Measurements from ENCODE around the gene ZNF358.
A peak's percentile ranks its signal among the peaks of the same experiment; 100 is the strongest.

Gene ZNF358

GRCh38 chr19:7515645-7516151, at the start of gene ZNF358:
Gene ZNF358 (plus strand): TSS chr19:7516103. CDS start chr19:7519243, 3,140 bp downstream.
- DNase-seq = peak; percentile 77

GRCh38 chr19:7467009-7467989, 48.6 kb upstream of the ZNF358 start:
- no peak for DNase-seq

DNA sequence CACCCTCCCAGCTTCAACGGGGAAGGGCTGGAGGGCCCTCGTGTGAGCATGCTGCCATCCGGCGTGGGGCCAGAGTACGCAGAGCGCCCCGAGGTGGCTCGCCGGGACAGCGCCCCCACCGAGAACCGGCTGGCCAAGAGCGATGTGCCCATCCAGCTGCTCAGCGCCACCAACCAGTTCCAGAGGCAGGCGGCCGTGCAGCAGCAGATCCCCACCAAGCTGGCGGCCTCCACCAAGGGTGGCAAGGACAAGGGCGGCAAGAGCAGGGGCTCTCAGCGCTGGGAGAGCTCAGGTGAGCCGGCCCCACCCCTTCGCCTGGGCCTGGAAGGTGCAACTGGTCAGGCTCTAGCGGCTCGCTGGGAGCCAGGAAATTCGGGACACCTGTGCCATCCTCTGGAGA, 47.1 kb upstream of the ZNF358 start:
- no peak for DNase-seq

DNA sequence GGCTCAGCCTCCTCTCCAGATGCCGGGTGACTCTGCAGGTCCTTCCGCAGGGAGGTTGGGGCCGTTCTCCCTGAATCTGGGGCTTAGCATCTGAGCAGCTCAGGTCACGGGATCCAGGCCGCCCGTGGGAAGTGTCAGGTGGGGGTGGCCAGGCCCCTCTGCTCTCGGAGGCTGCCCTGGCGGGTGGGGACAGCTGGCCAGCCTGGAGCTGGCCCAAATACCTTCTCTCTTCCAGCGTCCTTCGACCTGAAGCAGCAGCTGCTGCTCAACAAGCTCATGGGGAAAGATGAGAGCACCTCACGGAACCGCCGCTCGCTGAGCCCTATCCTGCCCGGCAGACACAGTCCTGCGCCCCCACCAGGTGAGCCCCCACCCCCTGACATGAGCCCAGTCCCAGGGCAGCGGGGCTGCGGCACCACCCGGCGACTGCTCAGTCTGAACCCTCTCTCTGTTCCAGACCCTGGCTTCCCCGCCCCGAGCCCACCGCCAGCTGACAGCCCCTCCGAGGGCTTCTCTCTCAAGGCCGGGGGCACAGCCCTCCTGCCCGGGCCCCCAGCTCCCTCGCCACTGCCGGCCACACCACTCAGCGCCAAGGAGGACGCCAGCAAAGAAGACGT, 46.1 kb upstream of the ZNF358 start:
- DNase-seq = no peak

- no peak for DNase-seq
Observed at GRCh38 chr19:7470540-7471305, 45.2 kb upstream of the ZNF358 start.

DNA sequence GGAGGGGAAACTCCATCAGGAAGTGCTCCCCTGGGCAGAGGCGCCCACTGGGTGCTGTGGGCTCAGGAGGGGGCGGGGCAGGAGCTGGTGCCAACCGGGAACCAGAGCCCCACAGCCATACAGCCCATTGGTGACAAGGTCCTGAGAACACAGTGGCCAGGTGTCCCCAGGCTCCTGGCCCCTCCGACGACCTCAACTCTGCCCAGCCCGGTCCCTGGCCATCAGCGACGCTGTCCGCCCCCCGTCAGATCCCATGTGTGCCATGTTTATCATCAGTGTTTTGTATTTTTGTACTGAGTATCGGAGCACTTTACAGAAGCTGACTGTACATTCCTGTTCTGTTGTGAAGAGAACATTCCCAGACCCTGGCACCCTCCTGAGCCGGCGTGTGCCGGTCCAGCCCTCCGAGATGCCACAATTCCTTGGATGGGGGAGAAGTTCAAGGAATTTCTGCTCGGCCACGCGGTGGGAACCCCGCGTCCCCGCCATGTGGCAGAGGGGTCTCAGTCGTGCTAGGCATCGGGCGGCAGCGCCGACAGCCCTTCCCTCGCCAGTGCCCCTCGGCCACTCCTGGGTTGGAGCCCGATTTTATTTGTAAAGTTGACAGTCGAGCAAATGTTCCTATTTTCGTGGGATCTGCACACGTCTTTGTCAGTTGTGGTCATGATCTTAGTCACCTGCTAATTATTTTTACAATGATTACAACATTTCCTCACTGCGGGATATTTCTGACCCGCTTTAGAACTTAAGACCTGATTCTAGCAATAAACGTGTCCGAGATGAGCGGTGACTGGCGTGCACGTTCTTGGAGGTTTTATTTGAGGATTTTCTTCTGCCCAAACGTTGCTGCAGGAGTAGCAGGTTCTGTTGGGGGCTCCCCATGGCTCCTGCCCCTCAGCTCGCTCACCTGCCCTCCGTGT, 43.9 kb upstream of the ZNF358 start:
- no peak for DNase-seq

DNA sequence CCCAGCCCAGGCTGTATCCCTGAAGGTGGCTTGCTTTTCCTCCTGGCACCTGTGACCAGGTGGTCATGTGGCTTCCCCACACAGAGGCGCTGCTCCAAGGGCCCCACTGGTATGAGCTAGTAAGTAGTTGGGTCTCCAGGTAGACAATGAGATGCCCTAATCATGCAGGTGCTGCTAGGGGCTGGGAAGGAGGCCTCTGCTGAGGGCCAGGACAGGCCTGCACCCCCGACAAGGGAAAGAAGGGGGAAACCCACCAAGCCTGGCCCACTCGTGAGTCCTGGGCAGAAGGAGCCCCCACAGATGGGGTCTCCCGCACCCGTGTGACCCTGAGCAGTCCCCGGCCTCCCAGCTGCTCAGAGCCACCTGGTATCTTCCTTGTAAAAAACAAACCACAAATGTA, 40.2 kb upstream of the ZNF358 start:
- DNase-seq = no peak

DNA sequence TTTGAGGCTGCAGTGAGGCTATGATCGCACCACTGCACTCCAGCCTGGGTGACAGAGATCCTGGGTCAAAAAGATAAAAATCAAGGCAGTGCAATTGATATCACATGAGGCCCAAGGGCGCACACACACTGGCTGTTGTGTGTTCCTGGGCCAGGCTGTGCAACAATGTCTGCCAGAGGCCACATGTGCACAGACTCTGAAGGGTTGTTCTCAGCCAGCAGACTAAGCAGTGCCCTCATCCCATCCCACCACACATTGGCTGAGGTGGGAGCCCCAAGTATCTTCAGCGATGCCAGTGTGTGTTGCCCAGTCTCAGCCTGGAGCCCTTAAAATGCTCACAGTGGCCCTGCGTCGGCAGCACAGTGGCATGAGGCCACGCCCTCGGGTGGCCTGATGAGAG, 39.7 kb upstream of the ZNF358 start:
- DNase-seq = no peak

DNA sequence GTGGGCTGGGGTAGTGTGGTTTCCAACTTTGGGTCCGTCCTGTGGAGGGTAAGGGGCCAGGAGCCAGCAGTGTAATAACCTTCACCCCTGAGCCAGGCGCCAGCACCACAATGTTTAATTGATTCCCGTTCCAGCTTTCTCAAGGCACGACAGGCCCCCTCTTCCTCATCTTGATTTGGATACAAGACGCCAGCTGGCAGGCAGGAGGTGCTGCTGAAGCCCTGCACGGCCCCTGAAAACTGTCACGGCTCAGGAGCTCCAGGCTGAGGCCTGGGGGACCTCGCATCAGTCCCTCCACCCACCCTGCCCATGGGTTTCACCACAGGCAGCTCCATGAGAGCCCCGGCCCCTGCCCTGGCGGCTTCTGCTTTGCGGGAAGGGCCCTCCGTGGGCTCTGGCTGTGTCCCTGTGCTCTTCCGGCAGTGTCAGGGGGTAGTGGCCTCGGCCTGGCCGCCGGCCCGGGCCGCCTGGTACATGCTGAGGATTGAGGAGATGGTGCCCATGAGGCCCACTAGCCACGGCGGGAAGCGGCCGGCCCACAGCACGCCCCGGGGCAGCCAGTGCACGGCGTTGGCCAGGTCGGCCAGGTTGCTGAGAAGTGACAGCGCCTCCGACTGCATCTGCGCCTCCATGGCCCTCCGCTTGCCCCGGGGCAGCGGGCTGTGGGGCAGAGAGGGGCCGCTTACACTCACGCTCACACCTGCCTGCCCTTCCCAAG, 39.0 kb upstream of the ZNF358 start:
- no peak for DNase-seq

DNA sequence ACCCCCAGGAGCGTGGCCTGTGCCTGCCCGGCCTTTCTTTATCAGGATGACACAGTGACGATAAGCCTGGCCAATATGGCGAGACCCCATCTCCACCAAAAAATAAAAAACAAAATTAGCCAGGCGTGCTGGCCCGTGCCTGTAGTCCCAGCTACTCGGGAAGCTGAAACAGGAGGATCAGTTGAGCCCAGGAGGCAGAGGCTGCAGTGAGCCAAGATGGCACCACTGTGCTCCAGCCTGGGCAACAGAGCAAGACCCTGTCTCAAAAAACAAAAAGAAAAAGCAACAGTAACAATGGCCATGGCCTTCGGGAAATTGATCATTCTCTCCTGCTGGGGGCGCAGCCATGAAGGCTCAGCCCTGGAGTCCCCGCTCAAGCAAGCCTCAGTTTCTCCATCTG, 38.1 kb upstream of the ZNF358 start:
- DNase-seq = no peak

DNA sequence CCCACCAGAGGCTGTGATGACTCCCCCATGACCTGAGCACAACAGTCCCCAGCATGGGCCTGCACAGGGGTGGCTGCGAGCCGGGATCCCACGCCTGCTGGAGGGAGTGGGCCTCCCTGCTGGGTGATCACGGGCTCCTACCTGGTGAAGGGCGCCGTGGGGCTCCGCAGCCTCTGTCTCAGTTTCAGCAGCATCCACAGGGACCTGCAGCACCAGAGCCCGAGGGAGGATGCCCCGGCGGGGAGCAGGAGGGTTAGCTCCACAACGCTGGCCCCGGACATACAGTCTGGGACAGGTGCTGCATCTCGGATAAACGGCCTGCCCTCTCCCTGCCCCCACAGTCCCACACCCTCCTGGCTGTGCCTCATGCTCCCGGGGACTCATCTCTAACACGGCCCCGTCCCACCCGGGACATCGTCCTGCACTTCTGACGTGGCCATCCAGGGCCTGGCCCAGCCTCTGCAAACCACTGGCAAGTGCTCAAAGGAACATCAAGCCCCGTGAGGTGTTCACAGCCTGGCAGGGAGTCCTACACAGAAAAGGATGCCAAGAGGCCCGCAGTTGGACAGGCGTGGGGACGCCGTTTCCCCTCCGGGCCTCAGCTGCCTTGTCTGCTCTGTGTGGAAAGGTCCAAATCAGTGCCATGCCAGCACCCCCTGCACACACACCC, 37.6 kb upstream of the ZNF358 start:
- DNase-seq = no peak

DNA sequence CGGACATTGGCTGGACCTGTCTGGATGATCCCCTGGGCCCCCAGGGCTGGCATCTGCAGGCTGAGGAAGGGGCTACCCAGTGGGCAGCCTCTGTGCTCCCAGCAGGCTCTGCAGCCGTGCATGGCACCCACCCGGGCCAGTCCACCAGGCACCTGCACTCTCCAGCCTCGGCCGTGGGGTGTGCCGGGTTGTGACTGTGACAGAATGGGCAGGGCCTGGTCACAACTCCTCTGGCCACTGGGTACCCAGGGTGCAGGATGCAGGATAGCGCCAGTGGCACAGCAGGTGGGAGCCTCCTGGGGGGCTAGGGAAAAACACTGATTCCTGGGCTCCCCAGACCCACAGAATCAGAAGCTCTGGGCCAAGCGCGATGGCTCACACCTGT, 37.1 kb upstream of the ZNF358 start:
- DNase-seq = no peak

DNA sequence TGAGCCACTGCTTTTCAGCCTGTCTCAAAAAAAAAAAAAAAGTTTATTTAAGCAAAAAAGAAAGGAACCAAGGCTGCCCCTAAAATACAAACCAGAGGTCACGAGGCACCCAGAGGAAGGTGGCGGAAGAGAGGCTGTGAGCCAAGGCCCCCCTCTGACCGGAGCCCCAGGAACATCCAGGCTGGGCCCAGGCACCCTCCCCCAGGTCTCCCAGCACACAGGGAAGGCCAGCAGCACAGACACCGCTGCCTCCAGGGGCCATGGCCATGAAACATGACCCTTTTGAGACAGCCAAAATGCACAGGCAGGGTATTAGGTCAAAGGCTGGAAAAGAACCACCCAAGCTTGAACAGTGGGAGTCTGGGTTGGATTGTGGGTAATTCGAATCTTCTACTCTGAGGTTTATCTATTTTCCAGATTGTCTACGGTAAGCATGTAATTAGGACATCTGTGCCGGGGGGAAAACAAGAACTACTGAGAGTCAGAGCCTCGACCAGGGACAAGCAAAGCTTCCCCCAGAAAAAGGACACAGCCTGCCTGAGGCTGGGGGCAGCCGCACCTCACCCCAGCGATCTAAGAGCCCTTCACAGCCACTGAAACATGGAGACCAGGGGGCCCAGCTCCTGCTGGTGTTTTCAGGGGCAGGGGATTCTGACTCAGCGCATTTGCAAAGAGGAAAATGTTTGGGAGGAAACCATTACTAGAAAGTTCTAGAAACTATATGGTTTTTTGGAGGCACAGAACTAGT, 35.5 kb upstream of the ZNF358 start:
- no peak for DNase-seq

GRCh38 chr19:7480970-7481255, 35.0 kb upstream of the ZNF358 start:
- DNase-seq = no peak

- no peak for DNase-seq
Observed at GRCh38 chr19:7482584-7483439, 33.1 kb upstream of the ZNF358 start.

DNA sequence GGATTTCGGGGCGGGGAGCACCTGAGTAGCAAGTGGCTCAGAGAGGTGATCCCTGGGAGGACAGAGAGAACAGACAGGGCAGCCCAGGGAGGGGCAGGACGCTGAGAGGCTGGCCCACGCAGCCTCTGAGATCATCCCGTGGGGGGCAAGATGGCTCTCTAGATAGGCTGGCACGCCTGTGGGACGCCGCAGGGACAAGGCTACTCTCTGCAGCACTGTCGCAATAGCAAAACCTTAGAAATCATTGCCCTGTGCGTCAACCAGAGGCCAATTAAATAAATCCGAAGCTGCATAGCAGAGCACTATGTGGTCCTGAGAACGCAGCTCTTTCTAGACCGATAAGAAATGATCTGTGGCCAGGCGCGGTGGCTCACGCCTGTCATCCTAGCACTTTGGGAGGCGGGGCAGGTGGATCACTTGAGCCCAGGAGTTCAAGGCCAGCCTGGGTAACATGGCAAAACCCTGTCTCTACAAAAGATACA, 32.1 kb upstream of the ZNF358 start:
- DNase-seq = no peak

GRCh38 chr19:7486923-7487322, 29.0 kb upstream of the ZNF358 start:
- DNase-seq = no peak

GRCh38 chr19:7488736-7489353, 27.1 kb upstream of the ZNF358 start, which contains the start of gene PEX11G:
Gene PEX11G (minus strand): TSS chr19:7489035. CDS start chr19:7489010, 25 bp downstream.
- DNase-seq = peak; percentile 99

GRCh38 chr19:7489609-7490044, 26.3 kb upstream of the ZNF358 start:
- no peak for DNase-seq

All from activated CD8-positive, alpha-beta memory T cell treated with anti-CD3 and anti-CD28 coated beads, Interleukin-2, amount 50 U/mL, for 48 hours (primary cell).